Dedifferentiated amniotic fluid mesenchymal stem cell (primary cell): ENCODE results near the gene AXL.
"Not testable (repeated sequence)": the region's sequence is repeated elsewhere in the genome, so short reads cannot be mapped to it uniquely, and the experiment has no call there.

ENCODE experiments used
- DNase-seq: peaks from one replicate; pipeline ENCODE4 v3.0.0-alpha.2; 2016; ENCODE audit errors: extremely low spot score

Gene AXL

DNA sequence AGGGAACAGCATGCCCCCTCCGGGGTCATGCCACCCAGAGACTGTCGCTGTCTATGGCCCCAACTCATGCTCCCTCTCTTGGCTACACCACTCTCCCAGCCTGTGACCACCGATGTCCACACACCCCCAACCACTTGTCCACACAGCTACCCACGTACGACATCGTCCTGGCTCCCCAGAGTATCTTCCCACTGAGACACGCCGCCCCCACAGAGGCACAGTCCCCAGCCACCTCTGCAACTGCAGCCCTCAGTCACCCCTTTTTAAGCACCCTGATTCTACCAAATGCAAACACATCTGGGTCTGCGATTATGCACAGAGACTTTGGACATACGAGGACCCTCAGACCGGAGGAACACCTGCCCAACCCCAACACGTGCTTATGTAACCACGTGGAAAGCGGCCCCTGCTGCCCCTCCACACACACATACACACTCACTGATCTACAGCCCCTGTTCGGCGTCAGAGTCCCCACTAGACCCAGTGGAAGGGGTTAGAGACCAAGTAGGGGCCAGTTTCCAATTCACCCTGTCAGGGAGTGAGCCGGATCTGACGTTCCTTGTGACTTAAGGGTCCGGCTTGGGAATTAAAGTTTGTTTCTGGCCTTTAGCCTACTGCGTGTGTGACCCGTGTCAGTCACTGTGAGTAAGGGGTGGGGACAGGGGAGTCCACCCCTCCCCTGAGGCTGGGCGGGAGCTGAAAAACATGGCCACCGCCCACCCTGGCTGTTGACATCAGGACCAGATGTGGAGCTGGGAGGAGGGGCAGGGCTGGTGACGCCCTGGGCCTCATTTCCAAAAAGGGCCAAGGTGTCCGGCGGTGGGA is 11.9 kb upstream of the AXL start:
- DNase-seq, result no peak

- DNase-seq, result no peak
Observed at GRCh38 chr19:41214161-41214560, 4.9 kb upstream of the AXL start.

- no peak for DNase-seq
Observed at GRCh38 chr19:41217741-41218140, 1.3 kb upstream of the AXL start.

DNA sequence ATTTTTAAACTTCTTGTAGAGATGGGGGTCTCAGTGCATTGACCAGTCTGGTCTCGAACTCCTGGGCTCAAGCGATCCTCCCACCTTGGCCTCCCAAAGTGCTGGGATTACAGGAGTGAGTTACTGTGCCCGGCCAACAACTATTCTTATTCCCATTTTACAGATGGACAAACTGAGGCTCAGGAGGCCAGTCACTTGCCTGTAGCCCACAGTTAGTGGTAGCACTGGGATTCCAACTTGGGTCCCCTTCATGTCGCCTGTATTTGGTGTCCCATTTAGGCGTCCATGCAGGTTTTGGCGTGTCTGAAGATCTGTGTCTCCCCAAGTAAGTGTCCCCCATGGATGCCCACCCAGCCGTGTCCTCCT is 791 bp upstream of the AXL start:
- DNase-seq, result no peak

DNA sequence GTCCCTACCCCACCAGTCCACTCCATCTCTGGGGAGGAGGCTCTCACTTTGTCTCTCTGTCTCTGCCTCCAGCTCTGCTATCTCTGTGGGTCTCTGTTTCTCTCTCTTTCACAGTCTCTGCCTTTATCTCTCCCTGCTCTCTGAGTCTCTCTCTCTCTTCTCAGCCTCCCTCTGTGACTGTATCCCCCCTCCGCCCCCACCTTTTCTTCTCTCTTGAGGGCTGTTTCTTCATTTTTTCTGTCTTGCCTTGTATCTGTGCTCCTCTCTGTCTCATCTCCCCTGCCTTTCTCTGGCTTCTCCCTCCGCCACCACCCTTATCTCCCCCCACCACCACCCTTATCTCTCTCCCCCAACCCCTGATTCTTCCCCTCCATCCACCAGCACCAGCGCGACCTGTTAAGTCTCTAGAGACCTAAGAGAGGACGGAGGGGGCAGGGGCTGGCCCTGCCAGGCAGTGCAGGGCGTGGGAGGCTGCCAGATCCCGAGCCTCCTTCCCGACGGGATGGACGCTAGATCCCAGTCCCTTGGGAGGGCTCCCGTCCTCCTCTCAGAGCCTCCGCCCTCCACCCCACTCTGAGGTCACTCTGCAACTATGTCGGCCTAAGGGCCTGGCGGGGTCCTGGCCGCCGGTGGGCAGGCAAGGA is 1.0 kb downstream of the AXL start:
- DNase-seq, result peak; percentile 47

DNA sequence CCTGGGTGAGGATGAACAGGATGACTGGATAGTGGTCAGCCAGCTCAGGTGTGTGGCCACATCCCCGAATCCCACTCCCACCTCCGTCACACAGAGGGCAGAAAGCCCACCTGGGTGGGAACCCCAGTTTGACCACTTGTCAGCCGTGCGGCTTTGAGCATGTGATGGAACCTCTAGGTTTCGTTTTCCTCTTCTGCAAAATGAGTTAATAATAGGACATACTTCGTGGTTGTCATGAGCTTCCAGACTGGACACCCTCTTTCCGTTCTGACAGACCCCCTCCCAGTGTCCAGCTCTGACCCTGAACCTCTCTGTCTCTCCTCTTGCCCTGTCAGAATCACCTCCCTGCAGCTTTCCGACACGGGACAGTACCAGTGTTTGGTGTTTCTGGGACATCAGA is 1.8 kb downstream of the AXL start:
- DNase-seq, result no peak

GRCh38 chr19:41221514-41222205 is 2.6 kb downstream of the AXL start:
- no peak for DNase-seq

DNA sequence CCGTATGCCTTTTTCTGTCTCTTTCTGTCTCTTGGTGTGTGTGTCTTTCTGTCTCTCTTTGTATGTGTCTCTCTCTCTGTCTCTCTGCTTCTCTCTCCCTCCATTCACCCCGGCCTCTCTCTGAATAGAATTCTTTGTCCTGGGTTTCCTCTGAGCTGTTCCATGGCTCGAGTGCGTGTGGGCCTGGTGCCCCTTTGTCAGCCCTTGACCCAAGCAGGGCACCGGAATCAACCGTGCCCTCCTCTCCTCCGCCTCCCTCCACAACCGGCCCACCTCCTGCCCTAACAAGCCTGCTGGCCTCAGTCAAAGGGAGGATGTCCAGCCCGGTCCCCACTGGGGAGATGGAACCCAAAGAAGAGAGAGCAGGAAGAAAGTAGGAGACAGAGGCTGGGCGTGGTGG is 3.2 kb downstream of the AXL start:
- no peak for DNase-seq

- peak; percentile 33 for DNase-seq
Observed at GRCh38 chr19:41223431-41224234, 4.6 kb downstream of the AXL start.

DNA sequence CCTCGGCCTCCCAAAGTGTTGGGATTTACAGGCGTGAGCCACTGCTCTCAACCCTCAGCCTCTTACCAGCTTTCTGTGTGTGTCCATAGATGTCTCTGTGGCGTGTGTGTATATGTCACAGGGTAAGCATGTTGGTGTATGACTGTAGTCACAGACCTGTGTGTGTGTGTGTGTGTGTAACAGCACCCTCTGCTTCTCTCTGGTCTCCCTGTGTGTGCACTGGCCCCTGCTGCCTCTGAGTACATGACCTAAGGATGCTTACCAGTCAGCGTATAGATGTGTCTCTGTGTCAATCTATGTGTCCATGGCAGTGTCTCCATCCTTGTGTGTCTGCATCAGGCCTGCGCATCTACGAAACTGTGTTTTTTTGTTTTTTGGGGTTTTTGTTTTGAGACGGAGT is 5.6 kb downstream of the AXL start:
- DNase-seq, result no peak

- DNase-seq, result peak; percentile 93
Observed at GRCh38 chr19:41225238-41226052, 6.4 kb downstream of the AXL start.

- peak; percentile 72 for DNase-seq
Observed at GRCh38 chr19:41226053-41226873, 7.2 kb downstream of the AXL start.

DNA sequence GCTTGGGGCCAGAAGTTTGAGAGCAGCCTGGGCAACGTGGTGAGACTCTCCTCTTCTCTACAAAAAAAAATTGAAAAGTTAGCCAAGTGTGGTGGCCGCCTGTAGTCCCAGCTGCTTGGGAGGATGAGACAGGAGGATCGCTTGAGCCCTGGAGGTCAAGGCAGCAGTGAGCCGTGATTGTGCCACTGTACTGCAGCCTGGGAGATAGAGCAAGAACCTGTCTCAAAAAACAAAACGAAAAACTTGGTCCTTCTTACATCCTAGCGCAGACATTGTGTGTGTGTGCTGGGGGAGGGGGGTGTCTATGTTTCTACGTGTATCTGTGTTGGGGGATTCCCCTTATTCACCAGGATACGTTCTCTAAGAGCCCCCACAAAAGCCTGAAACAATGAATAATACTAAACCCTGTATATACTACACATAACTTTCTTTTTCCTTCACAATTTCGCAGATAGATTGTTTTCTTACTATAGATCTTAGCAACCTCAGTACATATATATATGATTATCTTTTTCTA is 7.9 kb downstream of the AXL start:
- no peak for DNase-seq

DNA sequence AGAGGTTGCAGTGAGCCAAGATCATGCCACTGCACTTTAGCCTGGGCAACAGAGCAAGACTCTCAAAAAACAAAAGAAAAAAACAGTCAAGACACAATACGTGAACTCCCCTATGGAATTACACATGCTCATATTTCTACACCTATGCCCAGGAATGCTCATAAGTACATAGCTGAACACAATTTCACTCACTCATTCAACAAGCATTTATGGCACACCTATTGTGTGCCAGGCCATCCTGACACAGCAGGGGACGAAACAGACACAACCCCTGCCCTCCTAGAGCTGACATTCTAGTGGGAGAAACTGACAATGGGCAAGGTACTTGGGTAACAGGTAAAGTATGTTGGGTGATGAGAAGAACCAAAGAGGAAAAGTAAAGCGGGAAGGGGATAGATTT is 9.5 kb downstream of the AXL start:
- DNase-seq, result no peak

DNA sequence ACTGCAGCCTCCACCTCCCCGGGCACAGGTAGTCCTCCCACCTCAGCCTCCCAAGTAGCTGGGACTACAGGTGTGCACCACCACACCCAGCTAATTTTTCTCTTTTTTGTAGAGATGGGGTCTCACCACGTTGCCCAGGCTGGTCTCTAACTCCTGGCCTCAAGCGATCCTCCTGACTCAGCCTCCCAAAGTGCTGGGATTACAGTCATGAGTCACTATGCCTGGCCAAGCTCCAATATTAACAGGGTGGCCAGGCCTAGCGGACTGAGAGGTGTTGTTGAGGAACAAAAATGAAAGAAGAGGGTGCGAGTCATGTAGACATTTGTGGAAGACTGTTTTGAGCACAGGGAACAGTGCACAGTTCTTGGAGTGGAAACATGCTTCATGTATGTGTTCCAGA is 10.3 kb downstream of the AXL start:
- not testable (repeated sequence) for DNase-seq

DNA sequence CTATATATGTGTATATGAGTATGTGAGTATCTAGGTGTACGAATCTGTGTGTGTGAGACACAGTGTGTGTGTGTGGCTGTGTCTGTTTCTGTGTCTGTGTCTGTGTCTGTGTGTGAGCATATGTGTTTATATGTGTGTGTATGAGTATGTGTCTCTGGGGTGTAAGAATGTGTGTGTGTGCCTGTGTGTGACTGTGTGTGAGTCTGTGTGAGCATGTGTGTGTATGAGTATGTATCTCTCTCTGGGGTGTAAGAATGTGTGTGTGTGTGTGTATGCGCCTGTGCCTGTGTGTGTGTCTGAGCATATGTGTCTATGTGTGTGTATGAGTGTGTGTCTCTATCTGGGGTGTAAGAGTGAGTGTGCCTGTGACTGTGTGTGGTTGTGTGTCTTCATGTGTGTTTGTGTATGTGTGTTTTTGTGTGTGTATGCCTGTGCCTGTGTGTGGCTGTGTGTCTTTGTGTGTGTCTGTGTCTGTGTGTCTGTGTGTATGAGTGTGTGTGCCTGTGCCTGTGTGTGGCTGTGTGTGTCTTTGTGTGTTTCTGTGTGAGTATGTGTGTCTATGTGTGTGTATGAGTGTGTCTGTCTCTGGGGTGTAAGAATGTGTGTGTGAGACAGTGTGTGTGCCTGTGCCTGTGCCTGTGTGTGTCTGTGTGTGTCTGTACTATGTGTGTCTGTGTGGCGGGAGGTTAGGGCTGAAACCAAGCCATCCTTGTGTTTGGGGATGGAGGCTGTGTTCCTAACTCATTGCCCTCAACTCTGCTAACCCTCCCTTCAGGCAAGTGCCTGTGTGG is 11.2 kb downstream of the AXL start:
- no peak for DNase-seq

DNA sequence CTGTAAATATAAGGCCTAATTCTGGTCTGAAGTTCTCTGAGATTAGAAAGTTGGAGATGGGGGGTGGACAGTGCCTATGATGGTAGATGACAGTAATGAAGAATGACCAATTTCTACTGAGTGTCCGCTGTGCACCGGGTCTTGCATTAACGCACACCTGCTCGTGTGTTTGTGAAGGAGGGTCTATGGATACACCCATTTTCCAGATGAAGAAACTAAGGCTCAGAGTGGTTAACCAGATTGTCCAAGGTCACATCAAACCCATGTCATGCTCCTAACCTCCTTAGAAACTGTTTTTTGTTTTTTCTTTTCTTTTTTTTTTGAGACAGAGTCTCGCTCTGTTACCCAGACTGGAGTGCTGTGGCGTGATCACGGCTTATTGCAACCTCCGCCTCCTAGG is 13.7 kb downstream of the AXL start:
- DNase-seq, result no peak

- no peak for DNase-seq
Observed at GRCh38 chr19:41233748-41234240, 14.8 kb downstream of the AXL start.

GRCh38 chr19:41234512-41235168 is 15.6 kb downstream of the AXL start:
- no peak for DNase-seq
